Naive thymus-derived CD4-positive, alpha-beta T cell (primary cell): ENCODE measurements around the gene YJEFN3. TPM values are rescaled to one million over a fixed set of nuclear protein-coding genes. Genes with fewer than 3 reads are reported as not detected.

ENCODE experiments used
- ATAC-seq: fragments of 150-1000 bp; cut with Tn5 transposase; 2 replicates; pipeline ENCODE4 v1.10.0; 2021; ENCODE audit warnings: mild to moderate bottlenecking, moderate library complexity
- CTCF ChIA-PET: fragments of 350-600 bp; sonication (Branson Sonifier 250); formaldehyde crosslinking; loops from one replicate; lab custom pipeline; 2021; ENCODE audit warnings: antibody characterized with exemption; lab: Charles Lee
- POLR2A ChIA-PET: fragments of 350-600 bp; sonication (Branson Sonifier 250); formaldehyde crosslinking; loops from one replicate; lab custom pipeline; 2021; ENCODE audit warnings: antibody characterized with exemption, inconsistent platforms; lab: Charles Lee
- DNase-seq, 9 donors: peaks; one replicate each; pipeline versions ENCODE4 v3.0.0 to v3.0.0-alpha.2; 2020 to 2022; ENCODE audit warnings: mixed read lengths in 1 of 9
- H3K27ac ChIP-seq: one replicate; pipeline ENCODE4 v1.7.0; 2013; ENCODE audit warnings: mild to moderate bottlenecking, low read depth, low read length, moderate library complexity
- H3K27me3 ChIP-seq, 2 donors: one replicate each; pipeline ENCODE4 v1.7.0; 2013; ENCODE audit warnings: low read length in 2 of 2, mild to moderate bottlenecking in 2 of 2, moderate library complexity in 2 of 2; ENCODE audit not compliant: control insufficient read depth in 2 of 2, insufficient read depth in 2 of 2
- H3K36me3 ChIP-seq, 3 experiments: 1 replicate in 2 of 3; 2 replicates in 1 of 3; pipeline ENCODE4 v1.7.0; 2013; ENCODE audit warnings: low read length in 3 of 3, mild to moderate bottlenecking in 3 of 3, moderate library complexity in 1 of 3; ENCODE audit not compliant: insufficient read depth in 3 of 3, control insufficient read depth in 2 of 3
- H3K4me1 ChIP-seq, 2 donors: one replicate each; pipeline ENCODE4 v1.7.0; 2013; ENCODE audit warnings: low read length in 2 of 2, mild to moderate bottlenecking in 2 of 2, moderate library complexity in 1 of 2; ENCODE audit not compliant: control insufficient read depth in 2 of 2, insufficient read depth in 2 of 2
- H3K4me3 ChIP-seq: 2 replicates; pipeline ENCODE4 v1.7.0; 2013; ENCODE audit warnings: mild to moderate bottlenecking, low read length
- H3K9me3 ChIP-seq, 3 experiments: 1 replicate in 2 of 3; 2 replicates in 1 of 3; pipeline ENCODE4 v1.7.0; 2013; ENCODE audit warnings: low read length in 3 of 3; ENCODE audit not compliant: control insufficient read depth in 2 of 3
- H3K27ac Mint-ChIP-seq, 9 donors: one replicate each; pipeline ENCODE4 v1.8.0; 2020 to 2022; ENCODE audit warnings: mixed read lengths in 9 of 9, mild to moderate bottlenecking in 8 of 9, moderate library complexity in 5 of 9, inconsistent platforms in 2 of 9
- H3K27me3 Mint-ChIP-seq, 5 donors: one replicate each; pipeline ENCODE4 v1.8.0; 2021 to 2022; ENCODE audit warnings: mixed read lengths in 5 of 5, mild to moderate bottlenecking in 1 of 5
- H3K36me3 Mint-ChIP-seq, 5 donors: one replicate each; pipeline ENCODE4 v1.8.0; 2020 to 2022; ENCODE audit warnings: mixed read lengths in 5 of 5, mild to moderate bottlenecking in 3 of 5, inconsistent platforms in 1 of 5
- H3K4me1 Mint-ChIP-seq, 7 donors: one replicate each; pipeline ENCODE4 v1.8.0; 2020 to 2022; ENCODE audit warnings: mixed read lengths in 7 of 7, mild to moderate bottlenecking in 3 of 7, inconsistent platforms in 1 of 7
- H3K4me3 Mint-ChIP-seq, 10 donors: one replicate each; pipeline ENCODE4 v1.8.0; 2020 to 2022; ENCODE audit warnings: mild to moderate bottlenecking in 10 of 10, mixed read lengths in 10 of 10, moderate library complexity in 6 of 10, inconsistent platforms in 2 of 10
- H3K9me3 Mint-ChIP-seq, 11 donors: one replicate each; pipeline ENCODE4 v1.8.0; 2020 to 2022; ENCODE audit warnings: mixed read lengths in 11 of 11, mild to moderate bottlenecking in 4 of 11, inconsistent platforms in 1 of 11, moderate library complexity in 1 of 11
- intact Hi-C, 2 donors: fragments of 100-400 bp; cut with micrococcal nuclease; formaldehyde crosslinking; loops; one replicate each; pipeline ENCODE4 v1.15.1; 2023
- polyA plus RNA-seq, 2 donors: library from polyadenylated mRNA; unstranded; fragments of 300-500 nt; fragmentation: Illumina TruSeq; gene quantifications; one replicate each; pipeline ENCODE4 v1.2.3, GENCODE V29; 2021
- total RNA-seq, 6 experiments: library from RNA in 5 of 6; stranded (reverse) in 5 of 6; gene quantifications; 1 replicate in 5 of 6; 2 replicates in 1 of 6; pipeline ENCODE4 v1.2.3 and lab custom pipeline; 2021 to 2026

Gene YJEFN3
- total and polyA plus RNA-seq, 7 experiments from 2014 or later = 0.68 to 18.2 (median 9.2) TPM; not detected in 1

DNA sequence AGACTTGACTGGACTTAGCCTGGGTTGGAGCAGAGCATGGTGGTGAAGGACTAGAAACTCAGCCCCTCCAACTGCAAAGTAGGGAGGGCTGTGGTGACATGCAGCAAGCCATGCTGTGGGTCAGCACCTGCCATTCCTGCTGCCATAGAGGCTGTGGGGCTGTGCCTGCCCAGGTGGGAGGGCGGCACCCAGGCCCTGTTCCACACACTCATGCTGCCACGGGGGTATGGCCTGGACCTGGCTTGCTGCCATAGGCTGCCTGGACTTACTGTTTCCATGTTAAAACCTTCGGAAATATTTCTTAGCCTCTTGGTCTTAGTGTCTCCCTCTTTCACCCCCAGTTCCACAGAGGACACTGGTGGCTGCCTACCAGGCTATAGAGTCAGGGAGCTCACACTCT is 38.7 kb downstream of the YJEFN3 start:
- Mint-ChIP-seq H3K36me3 (peaks cover 9 to 47% (median 16%) of the 10 kb centered on the region in 5 donors), H3K4me1 (peaks cover 3 to 6% (median 4%) of the 10 kb centered on the region in 7 donors), H3K4me3 (no peak overlapping the region), H3K27me3 (no peaks in the 10 kb centered on the region), H3K27ac (peak overlapping the region in 4 of 9 donors; percentile 43 to 82 (median 57)), H3K9me3 (no peaks in the 10 kb centered on the region)
- ATAC-seq (no peak), DNase-seq (no peak)
- Histone ChIP-seq H3K36me3 (peaks cover 0 to 51% (median 6%) of the 10 kb centered on the region in 3 experiments), H3K27ac (no peak overlapping the region), H3K4me3 (no peak overlapping the region), H3K27me3 (no peaks in the 10 kb centered on the region), H3K9me3 (no peaks in the 10 kb centered on the region), H3K4me1 (no peaks in the 10 kb centered on the region)
- ChIA-PET POLR2A (interaction anchor here (0.9 kb wide), 1 partner anchor 36 kb away, joined by 3 read pairs; no protein-coding TSS in a partner anchor), CTCF (interaction anchor here (1.5 kb wide), 1 partner anchor 13 kb away, joined by 3 read pairs; no protein-coding TSS in a partner anchor)
- intact Hi-C loops = no loop called here

DNA sequence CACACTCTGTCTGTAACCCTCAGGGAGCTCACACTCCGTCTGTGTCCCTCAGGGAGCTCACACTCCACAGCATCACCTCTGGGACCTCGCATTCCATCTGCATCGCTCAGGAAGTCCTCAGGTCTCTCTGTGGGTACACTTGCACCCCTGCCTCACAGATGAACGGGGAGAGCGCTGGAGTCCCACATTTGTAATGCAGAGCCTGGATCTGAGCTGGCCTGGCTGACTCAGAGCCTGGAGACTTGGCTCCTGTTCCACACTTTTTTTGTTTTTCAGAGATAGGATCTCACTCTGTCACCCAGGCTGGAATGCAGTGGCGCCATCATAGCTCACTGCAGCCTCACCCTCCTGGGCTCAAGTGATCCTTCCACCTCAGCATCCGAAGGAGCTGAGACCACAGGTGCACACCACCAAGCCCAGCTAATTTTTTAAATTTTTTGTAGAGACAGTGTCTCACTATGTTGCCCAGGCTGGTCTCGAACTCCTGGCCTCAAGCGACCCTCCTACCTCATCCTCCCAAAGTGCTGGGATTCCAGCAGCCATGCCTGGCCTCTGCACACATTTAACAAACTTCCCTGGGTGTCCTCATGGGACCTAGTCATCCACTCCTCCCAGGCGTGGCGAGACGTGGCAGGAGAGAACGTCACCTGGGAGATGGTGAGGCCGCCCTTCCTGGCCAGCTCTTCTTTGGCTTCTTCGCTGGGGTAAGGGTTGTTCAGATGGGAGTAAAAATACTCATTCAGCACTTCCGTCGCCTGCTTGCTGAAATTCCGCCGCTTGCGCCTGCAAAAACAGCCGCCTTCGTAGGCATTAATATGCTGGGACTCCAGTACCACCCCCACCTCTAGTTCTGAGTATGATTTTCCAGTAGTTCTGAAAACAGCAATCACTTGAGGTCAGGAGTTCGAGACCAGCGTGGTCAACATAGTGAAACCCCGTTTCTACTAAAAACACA is 40.4 kb downstream of the YJEFN3 start:
- DNase-seq = no peak
- H3K27me3 ChIP-seq = no peaks in the 10 kb centered on the region
- ATAC-seq = no peak
- no peak overlapping the region for H3K27ac ChIP-seq
- H3K9me3 Mint-ChIP-seq = no peaks in the 10 kb centered on the region
- H3K4me1 ChIP-seq = no peaks in the 10 kb centered on the region
- intact Hi-C loops = no loop called here
- no peaks in the 10 kb centered on the region for H3K27me3 Mint-ChIP-seq
- peaks cover 9 to 44% (median 16%) of the 10 kb centered on the region in 5 donors for H3K36me3 Mint-ChIP-seq
- CTCF ChIA-PET = interaction anchor here (0.9 to 1.6 kb wide), 4 partner anchors 9 to 37 kb away, joined by 3 to 5 read pairs (median 4); no protein-coding TSS in a partner anchor
- H3K36me3 ChIP-seq = peaks cover 0 to 47% (median 6%) of the 10 kb centered on the region in 3 experiments
- no peaks in the 10 kb centered on the region for H3K9me3 ChIP-seq
- H3K4me1 Mint-ChIP-seq = peaks cover 0 to 4% (median 0%) of the 10 kb centered on the region in 7 donors
- POLR2A ChIA-PET = interaction anchor here (1.0 to 1.1 kb wide), 2 partner anchors 29 kb away, joined by 3 read pairs; no protein-coding TSS in a partner anchor
- no peak overlapping the region for H3K4me3 ChIP-seq
- peak overlapping the region in 3 of 9 donors; percentile 51 to 72 (median 62) for H3K27ac Mint-ChIP-seq
- H3K4me3 Mint-ChIP-seq = no peak overlapping the region

DNA sequence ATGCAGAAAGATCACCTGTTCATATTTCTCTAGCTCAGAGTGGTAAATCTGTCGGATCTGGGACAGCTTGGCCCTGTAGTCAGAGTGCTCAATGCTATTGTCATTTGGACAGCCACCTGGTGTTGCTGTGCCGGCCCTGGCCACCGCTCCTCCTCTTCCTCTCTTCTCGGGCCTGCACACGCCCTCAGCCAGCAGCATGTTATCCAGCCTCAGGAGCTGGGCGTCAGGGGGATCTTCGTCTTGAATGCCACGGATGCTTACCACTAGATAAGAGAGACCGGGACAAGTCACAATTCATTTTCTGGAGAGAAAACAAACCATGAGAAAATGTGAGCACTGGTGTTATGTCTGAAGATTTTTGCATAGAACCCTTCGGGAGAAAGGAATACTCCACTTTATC is 41.9 kb downstream of the YJEFN3 start:
- no peak for ATAC-seq
- H3K27ac Mint-ChIP-seq = peak overlapping the region in 2 of 9 donors; percentile 35 to 71
- peaks cover 0 to 9% (median 0%) of the 10 kb centered on the region in 7 donors for H3K4me1 Mint-ChIP-seq
- H3K27me3 Mint-ChIP-seq = no peaks in the 10 kb centered on the region
- DNase-seq = no peak
- H3K4me3 ChIP-seq = no peak overlapping the region
- peaks cover 0 to 37% (median 6%) of the 10 kb centered on the region in 3 experiments for H3K36me3 ChIP-seq
- H3K9me3 Mint-ChIP-seq = peaks cover 0 to 1% (median 0%) of the 10 kb centered on the region in 11 donors
- no peaks in the 10 kb centered on the region for H3K27me3 ChIP-seq
- no peaks in the 10 kb centered on the region for H3K9me3 ChIP-seq
- ChIA-PET POLR2A (interaction anchor here (1.0 to 1.1 kb wide), 2 partner anchors 10 to 28 kb away, joined by 3 to 4 read pairs; no protein-coding TSS in a partner anchor), CTCF (no interaction called here)
- peaks cover 8 to 35% (median 10%) of the 10 kb centered on the region in 5 donors for H3K36me3 Mint-ChIP-seq
- intact Hi-C loops = no loop called here
- H3K27ac ChIP-seq = no peak overlapping the region
- no peaks in the 10 kb centered on the region for H3K4me1 ChIP-seq
- H3K4me3 Mint-ChIP-seq = no peak overlapping the region

DNA sequence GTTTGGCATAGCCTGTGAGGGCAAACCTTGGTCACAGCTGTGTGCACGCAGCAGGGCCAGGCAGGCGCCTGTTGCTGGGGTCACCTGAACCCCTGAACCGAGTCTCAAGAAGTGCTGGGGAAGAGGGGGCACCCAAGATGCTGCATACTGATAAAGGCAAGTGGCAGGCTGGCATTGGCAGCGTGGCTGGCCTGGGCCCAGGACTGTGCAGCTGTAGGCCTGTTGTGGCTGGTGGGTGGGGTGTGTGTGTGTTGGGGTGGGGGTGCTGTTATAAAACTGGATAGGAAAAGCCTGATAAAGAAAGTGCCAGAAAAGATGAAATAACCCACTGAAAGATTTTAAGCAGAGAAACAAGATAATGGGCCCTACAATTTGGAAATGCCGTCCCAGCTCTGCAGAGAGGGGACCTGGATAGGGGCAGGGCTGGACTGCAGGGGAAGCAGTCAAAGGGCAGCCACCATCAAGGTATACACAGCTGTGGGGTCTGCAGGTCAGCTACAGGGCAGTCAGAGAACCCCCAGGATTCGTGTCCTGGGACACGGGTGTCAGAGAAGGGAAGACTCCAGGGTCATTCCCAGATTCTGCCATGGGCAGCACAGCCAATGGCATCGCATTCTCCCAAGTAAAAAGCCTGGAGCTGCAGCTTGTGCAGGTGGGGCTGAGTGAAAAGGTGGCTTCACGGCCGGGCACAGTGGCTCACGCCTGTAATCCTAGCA is 42.5 kb downstream of the YJEFN3 start:
- POLR2A ChIA-PET = interaction anchor here (1.1 kb wide), 1 partner anchor 11 kb away, joined by 4 read pairs; no protein-coding TSS in a partner anchor
- Mint-ChIP-seq H3K27me3 (no peaks in the 10 kb centered on the region), H3K36me3 (peaks cover 8 to 35% (median 10%) of the 10 kb centered on the region in 5 donors), H3K4me1 (peaks cover 0 to 11% (median 0%) of the 10 kb centered on the region in 7 donors), H3K4me3 (no peak overlapping the region), H3K27ac (no peak overlapping the region), H3K9me3 (peaks cover 0 to 1% (median 0%) of the 10 kb centered on the region in 11 donors)
- intact Hi-C loops = no loop called here
- H3K9me3 ChIP-seq = no peaks in the 10 kb centered on the region
- CTCF ChIA-PET = no interaction called here
- H3K36me3 ChIP-seq = peaks cover 0 to 34% (median 6%) of the 10 kb centered on the region in 3 experiments
- H3K27ac ChIP-seq = no peak overlapping the region
- H3K4me1 ChIP-seq = no peaks in the 10 kb centered on the region
- ATAC-seq (no peak), DNase-seq (no peak)
- H3K4me3 ChIP-seq = no peak overlapping the region
- H3K27me3 ChIP-seq = no peaks in the 10 kb centered on the region

DNA sequence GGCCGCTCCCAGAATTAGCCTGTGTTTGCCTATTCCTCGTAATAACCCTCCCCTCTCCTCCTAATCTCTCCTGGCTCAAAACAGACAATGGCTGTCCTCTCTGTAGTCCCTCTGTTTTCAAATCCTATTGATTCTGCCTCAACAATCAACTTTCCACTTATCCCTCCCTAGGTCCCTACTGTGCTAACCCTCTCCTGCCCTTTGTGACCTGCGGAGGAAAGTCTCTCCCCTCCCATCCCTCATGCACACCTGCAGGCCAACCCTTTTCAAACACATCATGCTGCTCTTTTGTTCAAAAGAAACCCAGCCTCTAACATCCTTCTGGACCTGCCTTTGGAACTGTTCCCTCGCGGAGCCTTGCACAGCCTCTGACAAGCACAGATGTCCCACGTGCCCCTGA is 46.7 kb downstream of the YJEFN3 start:
- Mint-ChIP-seq H3K36me3 (peaks cover 0 to 19% (median 4%) of the 10 kb centered on the region in 5 donors), H3K4me3 (no peak overlapping the region), H3K27me3 (no peaks in the 10 kb centered on the region), H3K9me3 (peaks cover 0 to 1% (median 0%) of the 10 kb centered on the region in 11 donors), H3K27ac (peak overlapping the region in 4 of 9 donors; percentile 20 to 55 (median 28)), H3K4me1 (peaks cover 2 to 17% (median 8%) of the 10 kb centered on the region in 7 donors)
- ChIA-PET CTCF (no interaction called here), POLR2A (no interaction called here)
- DNase-seq (no peak), ATAC-seq (no peak)
- Histone ChIP-seq H3K36me3 (peaks cover 0 to 6% (median 3%) of the 10 kb centered on the region in 3 experiments), H3K4me3 (no peak overlapping the region), H3K27me3 (no peaks in the 10 kb centered on the region), H3K27ac (no peak overlapping the region), H3K9me3 (no peaks in the 10 kb centered on the region), H3K4me1 (no peaks in the 10 kb centered on the region)
- intact Hi-C loops = no loop called here

DNA sequence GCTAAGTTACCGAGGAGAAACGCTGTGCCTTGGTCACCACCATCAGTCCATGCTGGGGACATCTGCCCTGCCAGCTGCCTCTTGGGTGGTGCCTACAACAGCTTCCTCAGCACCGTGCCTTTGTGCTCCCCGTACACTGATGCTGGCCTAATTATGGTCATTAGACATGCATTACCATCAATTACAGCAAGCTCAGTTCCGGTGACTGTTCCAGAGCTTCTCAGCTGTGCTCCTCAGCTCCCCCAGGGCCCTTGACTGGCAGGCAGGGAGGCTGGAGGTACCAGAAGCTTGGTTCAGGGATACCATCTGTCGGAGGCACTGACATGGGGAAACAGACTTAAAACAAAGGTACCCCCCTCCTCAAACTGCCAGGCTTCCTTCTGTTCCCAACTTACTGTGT is 49.5 kb downstream of the YJEFN3 start:
- H3K4me3 Mint-ChIP-seq = no peak overlapping the region
- no peak overlapping the region for H3K4me3 ChIP-seq
- H3K27ac ChIP-seq = no peak overlapping the region
- no peaks in the 10 kb centered on the region for H3K27me3 ChIP-seq
- H3K4me1 ChIP-seq = no peaks in the 10 kb centered on the region
- no peak overlapping the region for H3K27ac Mint-ChIP-seq
- CTCF ChIA-PET = no interaction called here
- peaks cover 0 to 21% (median 0%) of the 10 kb centered on the region in 5 donors for H3K36me3 Mint-ChIP-seq
- H3K9me3 ChIP-seq = no peaks in the 10 kb centered on the region
- no peaks in the 10 kb centered on the region for H3K27me3 Mint-ChIP-seq
- ATAC-seq (no peak), DNase-seq (no peak)
- intact Hi-C loops = no loop called here
- H3K9me3 Mint-ChIP-seq = peaks cover 0 to 1% (median 0%) of the 10 kb centered on the region in 11 donors
- H3K36me3 ChIP-seq = no peaks in the 10 kb centered on the region
- POLR2A ChIA-PET = interaction anchor here (0.7 to 1.4 kb wide), 3 partner anchors 10 to 88 kb away, joined by 3 to 5 read pairs (median 3); no protein-coding TSS in a partner anchor
- peaks cover 7 to 36% (median 24%) of the 10 kb centered on the region in 7 donors for H3K4me1 Mint-ChIP-seq
